ENCODE data around the gene LRRC2.

DNA sequence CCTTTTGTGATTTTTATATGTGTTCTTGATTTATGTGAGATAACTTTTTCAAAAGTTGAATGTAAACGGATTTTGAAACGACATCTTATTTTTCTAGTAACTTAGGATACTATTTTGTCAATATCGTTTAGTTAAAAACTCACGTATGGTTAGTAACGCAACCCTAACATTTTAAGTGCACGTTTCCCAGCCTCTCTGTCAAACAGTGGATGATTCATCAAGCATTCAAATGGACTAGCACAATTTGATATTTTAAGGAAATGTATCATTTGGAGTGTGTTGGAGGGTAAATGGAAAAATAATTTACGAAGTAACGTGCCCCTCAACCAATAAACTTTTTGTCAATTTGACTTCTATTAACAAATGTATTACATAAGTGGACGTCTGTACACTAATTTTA is 45.0 kb downstream of the LRRC2 start:
- TF ChIP-seq, protein P1, sequence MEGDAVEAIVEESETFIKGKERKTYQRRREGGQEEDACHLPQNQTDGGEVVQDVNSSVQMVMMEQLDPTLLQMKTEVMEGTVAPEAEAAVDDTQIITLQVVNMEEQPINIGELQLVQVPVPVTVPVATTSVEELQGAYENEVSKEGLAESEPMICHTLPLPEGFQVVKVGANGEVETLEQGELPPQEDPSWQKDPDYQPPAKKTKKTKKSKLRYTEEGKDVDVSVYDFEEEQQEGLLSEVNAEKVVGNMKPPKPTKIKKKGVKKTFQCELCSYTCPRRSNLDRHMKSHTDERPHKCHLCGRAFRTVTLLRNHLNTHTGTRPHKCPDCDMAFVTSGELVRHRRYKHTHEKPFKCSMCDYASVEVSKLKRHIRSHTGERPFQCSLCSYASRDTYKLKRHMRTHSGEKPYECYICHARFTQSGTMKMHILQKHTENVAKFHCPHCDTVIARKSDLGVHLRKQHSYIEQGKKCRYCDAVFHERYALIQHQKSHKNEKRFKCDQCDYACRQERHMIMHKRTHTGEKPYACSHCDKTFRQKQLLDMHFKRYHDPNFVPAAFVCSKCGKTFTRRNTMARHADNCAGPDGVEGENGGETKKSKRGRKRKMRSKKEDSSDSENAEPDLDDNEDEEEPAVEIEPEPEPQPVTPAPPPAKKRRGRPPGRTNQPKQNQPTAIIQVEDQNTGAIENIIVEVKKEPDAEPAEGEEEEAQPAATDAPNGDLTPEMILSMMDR (IDR thresholded peaks at IDR 0.05; ENCODE audit: insufficient read depth, low read length), result no peak
- TF ChIP-seq REST (IDR thresholded peaks at IDR 0.05; ENCODE audit: insufficient replicate concordance, low read depth), result no peak
- TF ChIP-seq GABPA (IDR thresholded peaks at IDR 0.05; ENCODE audit: low read depth), result no peak
- TF ChIP-seq POLR2AphosphoS5 (IDR thresholded peaks at IDR 0.05; ENCODE audit: low read depth), result no peak
- TF ChIP-seq SPI1 (IDR thresholded peaks at IDR 0.05; ENCODE audit: borderline replicate concordance, low read depth), result no peak

Data from HL-60 (cell line).